ENCODE data around the gene GDPD4. TPM values are rescaled to one million over a fixed set of nuclear protein-coding genes. Genes with fewer than 3 reads are reported as not detected.

The GDPD4 gene
- total RNA-seq, 1 donor from 2014 or later = not detected

- no peak for TF ChIP-seq CTCF (IDR thresholded peaks at IDR 0.05; ENCODE audit: unreplicated experiment)
- no peaks in the 10 kb centered on the region for H3K9me3 Mint-ChIP-seq (ENCODE audit: unreplicated experiment)
- H3K27ac Mint-ChIP-seq (ENCODE audit: unreplicated experiment) = no peak overlapping the region
- no peak for DNase-seq (ENCODE audit: low spot score)
- no peak overlapping the region for H3K4me3 Mint-ChIP-seq (ENCODE audit: unreplicated experiment)
- H3K36me3 Mint-ChIP-seq (ENCODE audit: low read depth, unreplicated experiment) = peaks cover 5% of the 10 kb centered on the region
- H3K4me1 Mint-ChIP-seq (ENCODE audit: unreplicated experiment) = no peaks in the 10 kb centered on the region
- peaks cover 5% of the 10 kb centered on the region for H3K27me3 Mint-ChIP-seq (ENCODE audit: unreplicated experiment)
These were observed 111.8 kb downstream of the GDPD4 start for GRCh38 chr11:77189588-77190210.

DNA sequence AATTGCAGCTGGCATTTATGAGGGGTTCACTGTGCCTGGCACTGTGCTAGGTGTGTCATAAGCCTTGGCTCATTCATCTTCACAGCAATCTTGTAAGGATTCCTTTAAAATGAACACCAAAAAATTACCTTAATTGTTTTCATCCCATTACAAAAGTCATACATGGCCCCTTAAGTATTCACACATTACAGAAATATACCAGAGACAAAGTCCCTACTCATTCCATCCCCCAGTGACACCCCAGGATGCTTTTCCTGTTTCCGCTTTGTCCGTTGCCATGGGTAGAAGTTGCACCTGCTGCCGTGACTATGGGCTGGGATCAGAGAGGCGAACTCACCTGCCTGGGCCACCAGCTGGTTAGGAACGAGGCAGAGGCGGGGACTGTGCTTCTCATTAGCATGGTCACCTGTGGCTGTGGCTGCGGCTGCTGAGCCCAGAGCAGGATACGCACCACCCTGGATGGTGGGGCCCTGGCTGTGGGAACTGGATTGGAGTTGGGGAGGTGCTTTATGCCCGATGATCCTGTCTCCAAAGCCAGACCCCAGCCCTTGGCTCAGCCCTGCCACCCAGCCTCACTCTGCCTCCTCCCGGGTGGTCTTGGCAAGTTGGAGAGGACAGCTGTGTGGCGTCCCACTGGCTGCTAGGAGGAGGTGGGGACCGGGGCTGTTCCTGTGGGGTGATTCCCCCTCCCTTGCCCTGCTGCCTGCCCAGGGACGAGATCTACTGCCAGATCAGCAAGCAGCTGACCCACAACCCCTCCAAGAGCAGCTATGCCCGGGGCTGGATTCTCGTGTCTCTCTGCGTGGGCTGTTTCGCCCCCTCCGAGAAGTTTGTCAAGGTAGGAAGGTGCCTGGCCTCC is 112.6 kb downstream of the GDPD4 start:
- Mint-ChIP-seq H3K27ac (ENCODE audit: unreplicated experiment) (no peak overlapping the region), H3K4me3 (ENCODE audit: unreplicated experiment) (no peak overlapping the region), H3K9me3 (ENCODE audit: unreplicated experiment) (no peaks in the 10 kb centered on the region), H3K36me3 (ENCODE audit: low read depth, unreplicated experiment) (peaks cover 5% of the 10 kb centered on the region), H3K27me3 (ENCODE audit: unreplicated experiment) (peaks cover 7% of the 10 kb centered on the region), H3K4me1 (ENCODE audit: unreplicated experiment) (no peaks in the 10 kb centered on the region)
- DNase-seq (ENCODE audit: low spot score) = no peak
- TF ChIP-seq CTCF (IDR thresholded peaks at IDR 0.05; ENCODE audit: unreplicated experiment) = no peak

- peaks cover 5% of the 10 kb centered on the region for H3K36me3 Mint-ChIP-seq (ENCODE audit: low read depth, unreplicated experiment)
- peak; percentile 80 for TF ChIP-seq CTCF (IDR thresholded peaks at IDR 0.05; ENCODE audit: unreplicated experiment)
- DNase-seq (ENCODE audit: low spot score) = peak; percentile 79
- no peaks in the 10 kb centered on the region for H3K9me3 Mint-ChIP-seq (ENCODE audit: unreplicated experiment)
- H3K4me3 Mint-ChIP-seq (ENCODE audit: unreplicated experiment) = no peak overlapping the region
- peaks cover 7% of the 10 kb centered on the region for H3K27me3 Mint-ChIP-seq (ENCODE audit: unreplicated experiment)
- no peaks in the 10 kb centered on the region for H3K4me1 Mint-ChIP-seq (ENCODE audit: unreplicated experiment)
- H3K27ac Mint-ChIP-seq (ENCODE audit: unreplicated experiment) = no peak overlapping the region
These were observed 113.5 kb downstream of the GDPD4 start for GRCh38 chr11:77187776-77188632.

DNA sequence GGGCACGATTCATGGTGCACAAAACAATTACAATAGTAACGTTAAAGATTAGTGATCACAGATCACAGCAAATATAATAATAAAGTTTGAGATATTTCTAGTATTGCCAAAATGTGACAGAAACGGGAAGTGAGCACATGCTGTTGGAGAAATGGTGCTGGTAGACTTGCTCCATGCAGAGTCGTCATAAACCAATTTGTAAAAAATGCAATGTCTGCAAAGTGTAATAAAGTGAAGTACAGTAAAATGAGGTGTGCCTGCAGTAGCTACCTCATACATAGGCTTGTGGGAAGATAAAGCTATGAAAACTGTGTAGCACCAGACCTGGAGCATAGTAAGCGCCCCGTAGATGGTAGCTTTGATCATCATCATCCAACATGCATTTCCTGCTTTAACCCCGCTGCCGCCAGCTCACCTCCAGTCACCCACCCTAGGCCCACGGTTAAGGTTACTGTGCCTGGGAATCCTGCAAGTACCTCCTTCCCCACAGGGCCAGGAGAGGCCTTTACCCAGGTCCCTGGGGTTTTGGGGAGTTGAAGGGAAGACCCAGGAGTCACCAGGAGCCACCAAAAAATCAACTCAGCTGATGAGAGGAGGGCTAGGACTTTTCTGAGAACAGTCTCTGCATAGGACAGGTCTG is 114.3 kb downstream of the GDPD4 start:
- Mint-ChIP-seq H3K4me1 (ENCODE audit: unreplicated experiment) (no peaks in the 10 kb centered on the region), H3K4me3 (ENCODE audit: unreplicated experiment) (no peak overlapping the region), H3K36me3 (ENCODE audit: low read depth, unreplicated experiment) (peaks cover 7% of the 10 kb centered on the region), H3K27me3 (ENCODE audit: unreplicated experiment) (peaks cover 7% of the 10 kb centered on the region), H3K27ac (ENCODE audit: unreplicated experiment) (no peak overlapping the region), H3K9me3 (ENCODE audit: unreplicated experiment) (no peaks in the 10 kb centered on the region)
- TF ChIP-seq CTCF (IDR thresholded peaks at IDR 0.05; ENCODE audit: unreplicated experiment) = no peak
- no peak for DNase-seq (ENCODE audit: low spot score)
